ENCODE measurements around the gene SDR39U1.

The SDR39U1 gene

GRCh38 chr14:24441485-24441884 lies 1.1 kb downstream of the SDR39U1 start:
- no peak for DNase-seq

GRCh38 chr14:24440606-24441399 lies 1.8 kb downstream of the SDR39U1 start:
- DNase-seq: no peak

- DNase-seq: no peak
These were observed 2.6 kb downstream of the SDR39U1 start for GRCh38 chr14:24439830-24440605.

- DNase-seq: no peak
These were observed 3.3 kb downstream of the SDR39U1 start for GRCh38 chr14:24439257-24439656.

- no peak for DNase-seq
These were observed 4.1 kb downstream of the SDR39U1 start for GRCh38 chr14:24438223-24439097.

GRCh38 chr14:24437736-24438067 lies 4.9 kb downstream of the SDR39U1 start:
- DNase-seq: no peak

- no peak for DNase-seq
These were observed 5.4 kb downstream of the SDR39U1 start for GRCh38 chr14:24437020-24437735.

- DNase-seq: no peak
These were observed 6.1 kb downstream of the SDR39U1 start for GRCh38 chr14:24436355-24437019.

- no peak for DNase-seq
These were observed 6.6 kb downstream of the SDR39U1 start for GRCh38 chr14:24435998-24436354.

GRCh38 chr14:24435192-24435810 lies 7.3 kb downstream of the SDR39U1 start:
- DNase-seq: no peak

GRCh38 chr14:24434676-24435075 lies 7.9 kb downstream of the SDR39U1 start:
- DNase-seq: no peak

GRCh38 chr14:24434036-24434435 lies 8.5 kb downstream of the SDR39U1 start:
- DNase-seq: no peak

- DNase-seq: no peak
These were observed 10.1 kb downstream of the SDR39U1 start for GRCh38 chr14:24432259-24433131.

- peak; percentile 88 for DNase-seq
These were observed 10.9 kb downstream of the SDR39U1 start for GRCh38 chr14:24431569-24432258.

- DNase-seq: peak; percentile 62
These were observed 11.7 kb downstream of the SDR39U1 start for GRCh38 chr14:24430682-24431568.

GRCh38 chr14:24430143-24430681 lies 12.4 kb downstream of the SDR39U1 start:
- DNase-seq: peak; percentile 77

- DNase-seq: peak; percentile 91
These were observed 13.0 kb downstream of the SDR39U1 start, which contains the start of the genes CBLN3 and KHNYN for GRCh38 chr14:24429395-24430142. TSS of gene CBLN3 (minus strand) at chr14:24429668. CDS start at chr14:24429054, 614 bp downstream. TSS of gene KHNYN (plus strand) at chr14:24429954. CDS start at chr14:24430731, 777 bp downstream.

Data from activated CD4-positive, CD25-positive, alpha-beta regulatory T cell treated with anti-CD3 and anti-CD28 coated beads, Interleukin-2, amount 50 U/mL, for 72 hours (primary cell).